Skeletal muscle satellite cell (primary cell): ENCODE measurements around the gene TFAP2A.

Experiments used
- H3K27me3 ChIP-seq: 2 replicates; pipeline ENCODE4 v1.7.0; 2013; ENCODE audit warnings: low read length; ENCODE audit not compliant: control insufficient read depth, insufficient read depth
- H3K36me3 ChIP-seq: 2 replicates; pipeline ENCODE4 v1.7.0; 2013; ENCODE audit warnings: mild to moderate bottlenecking, control low read depth, low read length; ENCODE audit not compliant: insufficient read depth
- H3K4me1 ChIP-seq: 2 replicates; pipeline ENCODE4 v1.7.0; 2013; ENCODE audit warnings: low read length; ENCODE audit not compliant: control insufficient read depth, insufficient read depth
- H3K4me2 ChIP-seq: 2 replicates; pipeline ENCODE4 v1.7.0; 2013; ENCODE audit warnings: mild to moderate bottlenecking, low read length
- H3K4me3 ChIP-seq: 2 replicates; pipeline ENCODE4 v1.7.0; 2013; ENCODE audit warnings: low read length
- H3K9ac ChIP-seq: 2 replicates; pipeline ENCODE4 v1.7.0; 2013; ENCODE audit warnings: mild to moderate bottlenecking, low read depth, low read length, moderate library complexity
- H3K9me3 ChIP-seq: replicated peaks from 2 replicates; pipeline ENCODE4 v1.7.0; 2013; ENCODE audit warnings: mild to moderate bottlenecking, control low read depth, low read length

Gene TFAP2A

DNA sequence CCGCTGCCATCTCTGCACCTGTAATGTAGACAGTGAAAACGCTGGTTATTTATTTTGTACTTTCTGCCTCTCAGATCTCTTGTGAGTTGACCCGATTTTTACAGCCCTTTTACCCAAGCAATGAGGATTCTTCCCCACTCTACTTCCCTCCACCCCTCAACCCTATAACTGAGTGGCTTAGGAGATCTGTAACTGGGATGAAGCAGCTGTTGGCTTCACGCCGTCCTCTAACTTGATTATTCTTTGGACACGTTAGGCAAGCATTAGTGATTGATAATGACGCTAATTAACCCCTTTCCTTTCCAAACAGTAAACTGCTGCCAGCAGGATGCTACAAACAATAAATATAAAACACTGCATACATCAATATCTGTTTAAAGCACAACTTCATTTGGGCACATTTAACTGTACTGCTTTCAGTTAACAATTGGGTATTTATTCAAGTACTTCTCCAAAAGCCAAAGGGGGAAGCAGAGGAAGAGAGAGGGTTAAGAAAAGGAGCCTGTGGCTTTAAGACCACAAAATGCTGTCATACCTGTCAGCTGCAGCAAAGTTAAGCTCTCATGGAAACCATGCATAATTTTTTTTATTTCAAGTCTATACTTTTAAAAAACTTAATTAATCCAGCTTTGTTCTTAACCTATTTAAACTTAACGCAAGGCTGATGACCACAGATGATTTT, 21.2 kb downstream of the TFAP2A start:
- H3K27me3 ChIP-seq: peaks cover 89% of the 10 kb centered on the region
- H3K4me2 ChIP-seq: no peak overlapping the region
- no peak overlapping the region for H3K4me3 ChIP-seq
- no peak overlapping the region for H3K9ac ChIP-seq
- H3K4me1 ChIP-seq: no peaks in the 10 kb centered on the region
- H3K36me3 ChIP-seq: no peaks in the 10 kb centered on the region
- H3K9me3 ChIP-seq: no peaks in the 10 kb centered on the region

GRCh38 chr6:10391799-10392198, 23.1 kb downstream of the TFAP2A start:
- Histone ChIP-seq H3K4me1 (no peaks in the 10 kb centered on the region), H3K9ac (no peak overlapping the region), H3K27me3 (peaks cover 94% of the 10 kb centered on the region), H3K4me3 (no peak overlapping the region), H3K9me3 (no peaks in the 10 kb centered on the region), H3K4me2 (no peak overlapping the region), H3K36me3 (no peaks in the 10 kb centered on the region)

GRCh38 chr6:10391299-10391630, 23.6 kb downstream of the TFAP2A start:
- peaks cover 96% of the 10 kb centered on the region for H3K27me3 ChIP-seq
- H3K9ac ChIP-seq: no peak overlapping the region
- no peaks in the 10 kb centered on the region for H3K36me3 ChIP-seq
- no peaks in the 10 kb centered on the region for H3K4me1 ChIP-seq
- H3K4me3 ChIP-seq: no peak overlapping the region
- no peak overlapping the region for H3K4me2 ChIP-seq
- no peaks in the 10 kb centered on the region for H3K9me3 ChIP-seq

- H3K4me1 ChIP-seq: no peaks in the 10 kb centered on the region
- no peak overlapping the region for H3K9ac ChIP-seq
- H3K4me2 ChIP-seq: no peak overlapping the region
- H3K9me3 ChIP-seq: no peaks in the 10 kb centered on the region
- H3K36me3 ChIP-seq: no peaks in the 10 kb centered on the region
- peaks cover 97% of the 10 kb centered on the region for H3K27me3 ChIP-seq
- H3K4me3 ChIP-seq: no peak overlapping the region
Measured at GRCh38 chr6:10390495-10391298, 24.2 kb downstream of the TFAP2A start.

DNA sequence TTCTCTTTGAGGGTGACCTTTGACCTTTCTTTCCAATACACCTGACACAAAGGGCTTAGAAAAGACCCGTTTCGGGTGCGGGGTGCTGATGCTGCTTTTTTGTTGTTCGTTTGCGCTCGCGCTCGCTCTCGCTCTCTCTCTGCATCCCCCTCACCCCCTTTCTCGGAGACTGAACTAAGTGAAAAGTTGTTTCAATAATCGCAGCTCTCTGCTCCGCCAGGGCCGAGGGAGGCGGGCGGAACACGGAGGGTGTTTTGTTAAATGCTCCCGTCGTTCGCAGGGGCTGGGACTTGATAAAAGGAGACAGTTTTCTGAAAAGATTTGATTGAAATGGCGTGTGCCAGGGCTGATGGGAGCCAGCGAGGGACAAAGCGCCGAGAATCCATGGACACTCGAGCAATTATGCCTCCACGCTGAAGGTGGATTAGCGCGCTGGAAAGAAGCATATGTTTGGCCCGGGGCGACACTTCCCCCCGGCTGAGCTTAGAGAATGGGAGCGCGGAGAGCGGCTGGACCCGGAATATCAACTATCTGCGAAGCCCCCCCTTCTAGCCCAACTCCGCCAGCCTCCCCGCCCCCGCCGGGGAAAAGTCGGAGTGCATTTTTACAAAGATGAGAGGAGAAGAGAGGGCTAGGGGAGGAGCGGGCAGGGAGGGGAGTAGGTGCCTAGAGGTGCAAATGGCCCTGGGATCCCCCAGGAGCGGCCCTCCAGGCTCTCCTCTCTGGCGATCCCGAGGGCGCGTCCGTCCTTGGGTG, 25.0 kb downstream of the TFAP2A start:
- Histone ChIP-seq H3K4me3 (no peak overlapping the region), H3K9ac (no peak overlapping the region), H3K27me3 (peaks cover 97% of the 10 kb centered on the region), H3K9me3 (no peaks in the 10 kb centered on the region), H3K4me2 (no peak overlapping the region), H3K4me1 (no peaks in the 10 kb centered on the region), H3K36me3 (no peaks in the 10 kb centered on the region)

DNA sequence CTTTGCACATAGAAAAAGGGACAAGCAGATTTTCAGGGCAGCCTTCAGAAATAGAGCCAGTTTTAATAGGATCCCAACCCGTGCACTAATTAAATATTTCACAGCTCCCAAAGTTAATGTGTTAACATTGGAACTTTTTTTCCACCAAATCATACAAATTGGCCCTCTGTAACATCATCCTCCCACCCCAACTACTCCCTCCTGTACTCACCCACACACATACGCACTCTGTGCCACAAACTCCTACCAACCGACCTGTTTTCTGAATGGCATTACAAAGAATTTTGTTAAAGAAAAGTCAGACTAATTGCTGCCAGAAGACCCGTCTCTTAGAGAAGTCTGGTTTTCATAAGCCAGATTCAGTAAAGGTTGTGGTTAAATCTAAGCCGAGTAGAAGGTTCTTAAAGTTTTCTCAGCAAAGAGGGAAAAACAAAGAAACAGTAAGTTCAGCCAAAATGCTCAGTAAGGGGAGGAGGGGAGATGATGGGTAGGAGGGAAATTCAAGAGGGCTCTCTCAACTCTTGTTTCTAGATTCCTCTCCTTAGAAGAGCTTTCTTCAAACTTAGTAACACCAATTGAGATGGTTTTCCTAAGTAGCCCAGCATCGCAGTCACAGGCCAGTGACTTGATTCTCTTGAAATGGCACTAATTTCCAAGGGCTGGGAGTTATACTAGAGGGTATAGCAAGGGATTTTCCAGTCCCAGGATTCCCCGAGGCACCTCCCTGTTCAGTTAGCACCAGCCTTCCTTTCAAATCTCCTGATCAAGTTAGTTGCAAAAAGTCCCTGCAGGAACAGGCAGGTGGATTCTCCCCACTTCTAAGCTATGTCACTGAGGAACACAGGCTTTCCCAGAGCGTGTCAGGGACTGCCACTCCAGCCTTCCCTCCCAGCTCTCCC, 27.9 kb downstream of the TFAP2A start:
- H3K27me3 ChIP-seq: peaks cover 100% of the 10 kb centered on the region
- H3K9ac ChIP-seq: no peak overlapping the region
- H3K4me2 ChIP-seq: no peak overlapping the region
- no peaks in the 10 kb centered on the region for H3K9me3 ChIP-seq
- no peak overlapping the region for H3K4me3 ChIP-seq
- no peaks in the 10 kb centered on the region for H3K4me1 ChIP-seq
- H3K36me3 ChIP-seq: no peaks in the 10 kb centered on the region

DNA sequence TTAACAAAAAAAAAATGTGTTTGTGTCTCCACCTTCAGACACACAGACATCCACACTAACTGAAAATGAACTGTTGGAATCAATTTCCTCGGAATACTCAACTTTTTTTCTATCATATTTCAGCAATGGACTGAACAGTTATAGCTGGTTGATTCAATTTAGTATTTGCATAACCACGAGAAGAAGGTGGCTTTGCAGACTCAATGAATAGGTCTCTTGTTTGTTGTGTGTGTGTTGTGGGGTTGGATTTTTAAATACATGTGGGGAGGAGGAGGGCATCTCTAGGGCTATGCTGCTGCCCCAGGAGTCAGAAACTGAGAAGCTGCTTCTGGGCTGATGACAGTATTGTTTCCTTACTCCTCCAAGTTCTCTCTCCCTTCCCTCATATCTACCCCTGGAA, 28.7 kb downstream of the TFAP2A start:
- Histone ChIP-seq H3K36me3 (no peaks in the 10 kb centered on the region), H3K9me3 (no peaks in the 10 kb centered on the region), H3K4me3 (no peak overlapping the region), H3K27me3 (peaks cover 100% of the 10 kb centered on the region), H3K4me1 (no peaks in the 10 kb centered on the region), H3K4me2 (no peak overlapping the region), H3K9ac (no peak overlapping the region)

DNA sequence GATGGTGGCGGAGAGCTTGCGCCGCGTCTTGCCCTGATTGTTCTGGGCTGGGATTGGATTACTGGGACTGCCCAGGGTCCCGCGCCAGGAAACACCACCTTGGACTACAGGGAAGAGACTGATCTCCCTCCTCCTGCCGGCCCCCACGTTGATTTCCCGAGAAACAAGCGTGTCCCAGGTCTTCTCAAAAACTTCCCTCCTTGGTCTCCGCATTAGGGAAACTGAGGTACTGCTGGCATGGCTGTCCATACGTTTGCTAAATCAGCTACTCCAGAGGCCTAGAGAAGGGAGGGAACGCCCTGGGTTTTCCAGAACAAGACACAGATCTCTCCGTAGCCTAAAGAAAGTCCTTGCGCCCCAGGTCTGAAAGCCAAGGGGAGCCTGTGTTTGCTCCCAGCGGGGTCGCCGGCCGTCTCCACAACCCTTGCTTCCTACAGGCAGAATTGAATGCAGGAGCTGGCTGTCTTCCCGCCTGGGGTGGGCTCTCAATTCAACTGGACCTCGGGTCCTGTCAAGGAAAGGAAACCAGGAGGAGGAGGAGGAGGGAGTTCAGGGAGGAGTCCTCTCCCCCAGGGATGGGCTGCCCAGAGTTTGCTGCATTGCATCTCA, 29.2 kb downstream of the TFAP2A start:
- Histone ChIP-seq H3K9ac (no peak overlapping the region), H3K36me3 (no peaks in the 10 kb centered on the region), H3K27me3 (peaks cover 100% of the 10 kb centered on the region), H3K9me3 (no peaks in the 10 kb centered on the region), H3K4me1 (no peaks in the 10 kb centered on the region), H3K4me2 (no peak overlapping the region), H3K4me3 (no peak overlapping the region)

- Histone ChIP-seq H3K4me1 (no peaks in the 10 kb centered on the region), H3K9ac (no peak overlapping the region), H3K27me3 (peaks cover 95% of the 10 kb centered on the region), H3K9me3 (no peaks in the 10 kb centered on the region), H3K36me3 (no peaks in the 10 kb centered on the region), H3K4me2 (no peak overlapping the region), H3K4me3 (no peak overlapping the region)
Measured at GRCh38 chr6:10384610-10385523, 30.0 kb downstream of the TFAP2A start.

DNA sequence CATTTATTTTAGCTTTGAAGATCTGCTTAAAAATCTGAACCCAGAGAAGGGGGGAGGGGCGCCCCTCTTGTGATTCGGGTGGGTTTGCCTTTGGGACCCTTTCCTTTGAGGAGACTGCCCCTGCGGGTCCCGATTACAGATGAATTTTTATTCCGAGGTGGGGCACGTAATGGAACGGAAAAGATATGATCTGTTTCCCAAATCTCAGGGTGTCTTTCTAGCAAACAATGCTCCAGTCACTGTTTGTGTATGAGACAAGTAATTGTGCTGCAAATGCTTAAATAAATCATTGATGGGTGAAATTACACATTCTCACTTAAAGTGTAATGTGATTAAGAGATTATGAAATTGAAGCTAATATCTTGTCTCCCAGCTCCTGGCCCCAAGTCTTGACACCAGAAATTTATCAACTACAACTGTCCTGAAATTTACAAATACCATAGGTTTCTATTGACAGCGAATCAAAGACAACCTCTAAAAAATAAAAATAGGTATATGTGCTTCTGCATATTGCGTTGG, 30.7 kb downstream of the TFAP2A start:
- Histone ChIP-seq H3K27me3 (peaks cover 87% of the 10 kb centered on the region), H3K36me3 (no peaks in the 10 kb centered on the region), H3K4me2 (no peak overlapping the region), H3K9ac (no peak overlapping the region), H3K9me3 (no peaks in the 10 kb centered on the region), H3K4me3 (no peak overlapping the region), H3K4me1 (no peaks in the 10 kb centered on the region)
